NCI-H1436 (cell line): ENCODE results near the gene FBXO15.
A peak's percentile ranks its signal among the peaks of the same experiment; 100 is the strongest.

Source experiments
- DNase-seq: peaks from one replicate; lab custom pipeline; 2025; lab: John Stamatoyannopoulos, UW

FBXO15 gene

DNA sequence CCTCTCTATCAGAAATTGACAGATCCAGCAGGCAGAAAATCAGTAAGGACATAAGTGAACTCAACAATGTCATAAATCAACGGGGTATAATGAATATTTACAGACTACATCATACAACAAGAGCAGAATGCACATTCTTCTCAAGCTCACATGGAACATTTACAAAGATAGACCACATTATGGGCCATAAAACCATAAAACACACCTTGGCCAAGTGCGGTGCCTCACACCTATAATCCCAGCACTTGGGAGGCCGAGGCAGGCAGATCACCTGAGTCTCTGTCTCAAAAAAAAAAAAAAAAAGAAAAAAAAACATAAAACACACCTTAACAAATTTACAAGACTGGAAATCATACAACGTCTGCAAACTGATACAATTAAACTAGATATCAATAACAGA, 36.7 kb downstream of the FBXO15 start:
- DNase-seq = no peak

DNA sequence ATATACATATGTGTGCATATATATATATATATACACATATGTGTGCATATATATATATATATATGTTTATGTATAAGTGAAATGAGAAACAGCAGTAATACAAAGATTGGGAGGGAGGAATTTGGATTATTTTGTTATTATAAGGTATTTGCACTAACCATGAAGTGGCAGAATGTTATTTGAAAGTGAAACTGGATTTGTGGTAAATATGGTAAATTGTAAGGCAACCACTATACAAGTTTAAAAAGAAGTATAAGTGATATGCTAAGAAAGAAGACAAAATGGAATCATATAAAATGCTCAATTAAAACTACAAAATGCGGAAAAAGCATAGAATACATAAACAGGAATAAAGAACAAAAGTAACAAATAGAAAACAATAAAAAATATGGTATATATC, 37.5 kb downstream of the FBXO15 start:
- no peak for DNase-seq

DNA sequence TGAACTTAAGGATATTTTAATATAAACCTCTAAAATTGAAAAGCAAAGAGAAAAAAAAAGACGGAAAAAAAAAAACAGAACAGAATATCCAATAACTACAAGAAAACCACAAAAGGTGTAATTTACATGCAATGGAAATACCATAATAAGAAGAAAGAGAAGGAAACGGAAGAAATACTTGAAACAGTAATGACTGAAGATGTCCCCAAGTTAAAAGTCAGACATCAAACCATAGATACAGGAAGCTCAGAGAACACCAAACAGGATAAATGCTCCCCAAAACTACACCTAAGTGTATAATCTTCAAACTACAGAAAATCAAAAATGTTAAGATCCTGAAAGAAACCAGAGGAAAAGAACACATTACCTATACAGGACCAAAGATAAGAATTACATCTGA, 39.2 kb downstream of the FBXO15 start:
- no peak for DNase-seq

DNA sequence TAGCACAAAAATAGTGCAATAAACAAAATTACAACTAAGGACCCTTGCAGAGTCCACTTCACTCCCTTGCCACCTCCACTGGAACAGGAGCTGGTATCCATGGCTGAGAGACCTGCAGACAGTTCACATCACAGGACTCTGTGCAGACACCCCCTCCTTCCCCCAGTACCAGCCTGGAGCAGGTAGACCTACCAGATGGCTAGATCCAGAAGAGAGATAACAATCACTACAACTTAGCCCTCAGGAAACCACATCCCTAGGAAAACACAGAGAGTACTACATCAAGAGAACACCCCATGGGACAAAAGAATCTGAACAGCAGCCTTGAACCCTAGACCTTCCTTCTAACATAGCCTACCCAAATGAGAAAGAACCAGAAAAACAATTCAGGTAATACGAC, 49.8 kb downstream of the FBXO15 start:
- DNase-seq = no peak

DNA sequence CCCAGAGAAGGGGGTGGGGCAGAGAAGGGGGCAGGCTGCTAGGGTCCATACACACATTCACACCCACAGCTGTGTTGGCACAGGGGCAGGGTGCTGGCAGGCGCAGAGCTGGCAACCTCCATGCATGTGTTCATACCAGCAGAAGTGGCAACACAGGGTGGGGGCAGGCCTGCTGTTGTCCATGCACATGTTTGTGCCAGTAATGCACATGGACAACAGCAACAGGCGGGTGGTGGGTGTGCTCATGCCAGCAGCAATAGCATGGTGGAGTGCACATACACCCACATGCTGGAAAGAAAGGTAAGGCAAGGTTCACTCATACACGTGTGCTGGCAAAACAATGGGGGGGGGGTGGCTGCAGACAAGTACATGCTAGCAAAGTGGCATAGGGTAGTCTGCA, 54.7 kb downstream of the FBXO15 start:
- no peak for DNase-seq

DNA sequence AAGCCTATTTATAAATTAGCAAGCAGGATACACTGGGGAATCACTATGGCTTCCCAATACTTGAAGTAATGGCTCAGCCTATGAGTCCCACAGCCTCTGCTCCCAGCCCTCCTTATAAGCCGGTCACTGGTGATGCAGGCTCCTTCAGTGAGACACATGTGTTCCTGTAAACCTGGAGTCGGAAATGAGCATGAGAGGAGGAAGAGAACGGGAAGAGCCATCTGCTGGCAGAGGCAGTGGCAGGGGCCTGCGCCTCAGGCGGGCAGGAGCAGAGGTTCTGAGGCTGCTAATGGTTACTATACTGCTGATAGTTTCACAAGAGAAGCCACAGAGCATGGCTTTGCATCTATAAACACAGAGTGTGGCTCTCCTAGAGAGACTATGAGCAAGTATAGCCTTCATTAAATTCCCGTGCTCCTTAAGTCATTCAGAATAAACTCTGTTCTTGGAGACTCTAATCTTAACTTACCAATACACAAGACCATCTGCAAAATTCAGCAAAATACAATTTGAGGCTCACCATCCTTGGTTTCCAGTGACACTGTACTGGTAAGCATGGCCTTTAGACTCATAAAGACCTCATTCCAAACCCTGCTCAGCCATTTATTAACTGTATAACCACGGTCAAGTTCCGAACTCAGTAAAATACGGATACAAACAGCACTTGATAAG, 63.3 kb downstream of the FBXO15 start:
- no peak for DNase-seq

DNA sequence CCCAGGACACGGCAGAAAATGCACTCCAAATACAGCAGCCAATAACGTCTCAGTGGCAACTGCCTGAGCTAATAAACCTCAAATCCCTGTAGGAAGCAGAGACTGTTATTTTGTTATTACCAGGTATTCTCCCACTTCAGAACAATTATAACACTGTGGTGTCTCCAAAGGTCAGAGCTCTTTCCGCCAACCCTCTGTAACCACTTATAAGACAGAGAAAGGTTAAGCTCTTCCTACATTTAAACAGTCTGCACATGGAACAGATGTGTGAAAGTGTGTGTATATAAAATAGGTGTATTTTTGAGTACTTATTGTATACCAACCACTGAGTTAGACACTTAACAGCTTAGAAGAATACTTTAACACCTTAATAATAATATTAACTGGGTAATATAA, 64.1 kb downstream of the FBXO15 start:
- no peak for DNase-seq

DNA sequence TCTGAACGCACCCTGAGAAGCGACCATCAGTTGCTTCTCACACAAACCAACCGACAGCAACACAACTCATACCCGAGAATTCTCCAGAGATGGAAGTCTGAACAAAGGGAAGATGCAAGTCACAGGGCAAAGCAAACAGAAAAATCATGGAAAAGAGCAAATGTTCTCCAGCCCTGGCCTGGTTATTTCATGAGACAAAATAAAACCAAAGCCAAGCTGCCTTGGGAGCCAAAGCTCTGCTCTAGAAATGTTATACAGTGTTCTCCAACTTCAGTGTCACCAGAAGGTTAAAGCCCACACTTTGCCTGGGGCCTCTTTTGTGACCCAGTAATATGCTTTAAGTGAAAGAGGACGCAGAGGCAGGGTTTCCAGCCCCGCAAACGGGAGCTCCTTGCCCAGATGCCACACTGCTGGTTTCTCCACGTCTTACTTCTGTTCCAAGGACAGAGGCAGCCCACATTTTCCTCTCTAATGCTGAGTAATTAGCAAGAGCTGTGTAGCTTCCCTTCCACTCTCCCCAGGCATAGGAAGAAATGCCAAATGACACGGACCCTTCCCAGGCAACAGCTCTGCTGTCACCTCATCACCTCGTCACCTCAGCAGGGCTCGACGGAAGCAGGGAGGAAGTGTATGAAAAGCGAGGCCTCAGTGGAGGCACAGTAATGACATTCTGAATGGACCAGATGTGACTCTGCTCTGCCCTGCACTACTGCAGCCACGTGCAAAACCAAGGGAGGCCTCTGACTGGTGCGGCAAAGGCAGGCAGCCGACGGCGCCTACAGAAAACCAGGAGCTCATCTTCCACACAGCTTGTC, 64.7 kb downstream of the FBXO15 start:
- no peak for DNase-seq

DNA sequence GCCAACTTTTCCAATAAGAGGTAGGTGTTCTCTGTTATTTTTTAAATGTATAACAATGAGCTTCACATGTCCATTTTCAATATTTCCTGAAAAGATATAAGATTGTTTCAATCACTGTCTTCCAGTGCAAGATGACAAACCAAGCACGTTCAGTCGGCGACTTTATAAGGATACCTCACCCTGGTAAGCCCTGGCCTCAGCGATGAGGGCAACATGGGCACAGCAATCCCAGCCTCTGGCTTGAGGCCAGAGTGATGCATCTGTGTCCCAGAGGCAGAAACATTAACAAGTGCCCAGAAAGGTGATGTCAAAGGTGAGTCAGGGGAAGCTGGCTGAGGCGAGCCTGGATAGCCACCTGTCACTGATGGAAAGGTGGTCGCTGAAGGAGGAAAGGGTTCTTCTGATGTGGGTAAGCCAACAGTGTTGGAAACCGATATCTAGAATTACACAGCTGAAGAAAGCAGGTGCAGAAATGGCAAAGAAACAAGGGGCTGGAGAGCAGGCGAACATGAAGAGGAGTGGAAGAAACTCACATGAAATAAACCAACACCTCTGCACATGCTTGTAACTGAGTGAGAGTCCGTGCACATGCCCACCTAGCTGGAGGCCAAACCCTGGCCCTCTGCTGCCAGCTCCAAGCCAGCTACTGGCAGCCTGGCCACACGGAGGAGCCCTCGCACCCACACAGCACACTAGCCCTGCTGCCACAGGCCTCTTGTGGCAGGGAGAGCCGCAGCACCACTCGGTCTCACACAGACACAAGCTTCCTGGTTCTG, 65.5 kb downstream of the FBXO15 start:
- peak; percentile 66 for DNase-seq

DNA sequence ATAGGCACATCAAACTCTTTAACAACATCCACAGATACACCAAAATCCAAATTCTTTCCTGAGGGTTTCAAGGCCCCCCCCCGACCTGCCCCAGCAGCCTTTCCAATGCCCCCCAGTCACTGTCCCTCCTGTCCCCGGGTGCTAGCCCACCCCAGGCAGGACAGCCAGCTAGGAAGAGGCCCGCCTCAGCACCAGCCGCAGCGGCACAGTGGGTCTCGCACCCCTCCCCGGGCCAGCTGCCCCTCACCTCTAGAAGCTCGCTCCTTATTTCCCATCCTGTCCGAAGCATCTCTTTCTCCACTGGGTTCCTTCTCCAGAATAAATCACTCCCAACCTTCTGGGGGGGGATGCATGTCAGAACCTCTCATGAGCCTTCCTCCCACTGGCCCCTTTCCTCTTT, 69.4 kb downstream of the FBXO15 start:
- DNase-seq = no peak

DNA sequence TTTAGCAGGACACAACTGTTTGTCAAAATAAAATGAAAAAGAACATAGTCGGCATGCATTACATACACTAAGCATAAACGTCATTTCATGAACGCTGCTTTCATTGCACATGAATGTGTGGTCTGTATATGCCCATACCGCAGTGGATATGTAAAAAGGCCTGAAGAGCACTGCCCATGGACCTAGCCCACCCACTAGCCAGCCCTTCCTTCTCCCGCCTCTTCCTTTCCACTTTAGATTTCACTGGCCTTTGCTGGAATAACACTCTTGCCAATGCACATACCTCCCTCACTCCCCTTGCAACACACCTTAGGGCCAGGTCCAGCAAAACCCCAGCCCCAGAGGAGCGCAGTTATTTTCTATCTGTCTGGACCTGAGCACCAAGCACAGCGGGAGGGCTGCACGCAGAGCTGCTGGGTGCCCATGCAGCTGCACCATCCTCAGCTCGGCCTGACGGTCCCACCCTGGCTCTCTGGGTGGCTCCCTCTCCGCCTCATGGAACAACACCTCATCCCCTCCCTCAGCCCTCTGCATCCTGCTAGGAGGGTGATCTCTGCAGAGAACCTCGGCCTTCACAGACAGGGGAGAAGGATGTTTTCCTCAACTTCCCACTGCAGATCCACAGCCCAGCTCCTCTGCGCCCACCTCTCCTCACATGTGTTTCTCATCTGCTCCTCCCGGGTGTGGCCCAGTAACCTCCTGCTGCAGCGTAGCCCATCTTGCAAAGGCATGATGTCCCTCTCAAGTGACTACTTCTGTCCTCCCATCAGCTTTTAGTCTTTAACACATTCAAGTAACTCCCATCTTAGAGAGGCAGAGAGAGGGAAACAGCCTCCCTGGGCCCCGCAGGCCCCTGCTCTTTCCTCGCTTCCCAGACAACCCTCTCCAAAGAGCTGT, 72.7 kb downstream of the FBXO15 start:
- no peak for DNase-seq

DNA sequence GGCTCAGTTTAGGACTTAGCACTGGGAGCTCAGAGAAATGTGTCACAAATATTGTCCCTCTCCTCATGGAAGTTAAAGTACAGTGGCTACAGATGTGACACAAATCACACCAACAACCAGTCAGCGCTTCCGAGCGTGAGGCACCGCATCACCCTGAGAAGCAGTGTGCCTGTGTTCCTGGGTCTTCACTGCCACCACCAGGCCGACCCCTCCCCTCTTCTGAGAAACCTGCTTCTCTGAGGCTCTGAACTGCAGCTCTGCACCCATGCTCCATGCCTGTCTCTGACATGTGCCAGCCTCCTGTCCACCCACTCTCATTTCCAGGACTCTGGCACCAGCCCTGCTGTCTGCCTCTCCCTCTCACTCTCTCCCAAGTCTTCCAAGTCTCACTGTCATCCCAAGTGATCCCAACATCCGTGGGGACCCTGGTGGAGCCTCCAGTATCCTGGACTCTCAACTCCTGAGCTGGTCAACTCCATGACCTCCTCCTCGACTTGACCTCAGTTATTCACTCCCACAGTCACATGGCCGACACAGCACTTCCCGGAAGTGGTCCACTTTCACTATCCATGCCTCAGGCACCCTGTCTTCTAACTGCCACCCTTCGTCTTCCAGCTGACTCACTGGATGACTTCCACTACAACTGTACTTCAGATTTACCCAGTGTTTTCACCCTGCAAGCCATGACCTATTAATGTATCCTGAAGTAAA, 73.5 kb downstream of the FBXO15 start:
- DNase-seq = no peak

DNA sequence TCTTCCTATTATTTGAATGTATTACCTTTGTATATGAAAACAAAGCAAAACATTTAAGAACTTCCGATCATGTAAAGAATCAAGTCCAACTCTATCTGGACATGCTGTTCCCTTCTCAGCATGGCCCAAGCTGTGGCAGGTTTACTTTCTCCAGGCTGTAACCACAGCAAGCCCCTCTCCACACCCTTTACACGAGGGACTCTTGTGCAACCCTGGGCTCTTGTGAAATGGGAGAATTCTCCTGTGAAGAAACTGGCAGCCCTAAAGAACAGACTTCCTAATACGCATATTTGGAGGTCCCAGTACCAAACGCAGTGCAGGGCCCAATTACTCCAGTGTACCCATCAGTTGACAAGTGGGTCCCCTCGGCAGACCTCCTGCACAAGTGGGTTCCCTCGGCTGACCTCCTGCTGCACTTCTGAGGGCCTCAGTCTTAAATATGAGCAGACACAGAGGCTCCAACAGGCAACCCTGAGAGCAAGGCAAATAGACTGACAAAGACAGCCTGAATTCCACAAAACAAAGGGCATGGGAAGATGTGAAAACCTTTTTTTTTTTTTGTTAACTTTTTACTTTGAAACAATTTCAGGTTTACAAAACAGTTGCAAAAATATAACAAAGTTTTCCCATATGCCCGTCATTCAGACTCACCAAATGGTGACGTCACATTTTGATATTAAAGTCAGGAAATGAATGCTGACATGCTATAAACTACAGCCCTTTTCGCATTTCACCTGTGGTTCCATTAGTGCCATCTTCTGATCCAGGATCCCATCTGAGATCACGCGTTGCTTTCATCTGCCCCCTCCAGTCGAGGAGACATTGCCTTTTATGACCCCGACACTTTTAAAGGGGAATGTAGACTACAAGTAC, 78.2 kb downstream of the FBXO15 start:
- no peak for DNase-seq

DNA sequence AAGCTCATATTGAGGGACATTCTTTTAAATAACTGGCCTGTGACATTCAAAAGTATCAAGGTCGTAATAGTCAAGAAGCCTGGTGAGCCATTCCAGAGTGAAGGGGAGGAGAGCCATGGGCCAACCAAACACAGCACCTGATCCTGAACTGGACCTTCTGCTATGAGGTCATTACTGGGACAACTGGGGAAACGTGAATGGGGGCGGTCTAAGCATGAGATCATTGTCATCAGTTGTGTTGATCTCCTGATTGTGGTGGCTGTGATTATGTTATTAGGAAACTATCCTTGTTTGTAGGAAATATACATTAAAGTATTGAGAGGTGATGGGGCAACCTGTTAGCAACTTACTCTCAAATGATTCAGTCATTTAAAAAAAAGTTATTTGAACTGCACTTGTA, 79.3 kb downstream of the FBXO15 start:
- DNase-seq = no peak

DNA sequence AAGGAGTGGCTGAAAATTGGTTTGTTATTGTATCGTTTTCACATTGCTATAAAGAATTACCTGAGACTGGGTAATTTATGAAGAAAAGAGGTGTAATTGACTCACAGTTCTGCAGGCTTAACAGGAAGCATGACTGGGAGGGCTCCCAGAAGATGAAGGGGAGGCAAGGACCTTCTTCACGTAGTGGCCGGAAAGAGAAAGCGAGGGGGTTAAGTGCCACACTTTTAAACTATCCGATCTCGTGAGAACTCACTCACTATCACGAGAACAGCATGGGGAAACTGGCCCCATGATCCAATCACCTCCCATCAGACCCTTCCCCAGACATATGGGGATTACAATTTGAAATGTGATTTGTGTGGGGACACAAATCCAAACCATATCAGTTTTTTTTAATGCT, 81.6 kb downstream of the FBXO15 start:
- DNase-seq = no peak

DNA sequence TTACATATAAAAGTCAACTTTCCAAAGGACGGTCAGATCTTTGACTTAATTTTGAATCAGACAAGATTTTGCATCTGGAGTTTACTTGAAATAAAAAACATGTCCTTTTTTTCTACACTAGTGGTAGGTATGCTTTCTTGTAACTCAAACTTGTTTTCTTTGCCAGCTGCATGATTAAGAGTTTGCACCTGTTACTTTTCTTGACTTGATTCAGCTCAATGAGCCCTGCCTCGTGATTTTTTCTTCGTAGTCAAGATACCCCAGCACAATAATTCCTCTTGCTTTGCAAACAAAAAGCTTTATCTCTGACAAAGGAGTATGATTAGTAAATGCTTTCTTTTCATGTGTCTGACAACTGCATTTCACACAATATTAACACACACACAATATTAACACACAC, 82.3 kb downstream of the FBXO15 start:
- DNase-seq = no peak

DNA sequence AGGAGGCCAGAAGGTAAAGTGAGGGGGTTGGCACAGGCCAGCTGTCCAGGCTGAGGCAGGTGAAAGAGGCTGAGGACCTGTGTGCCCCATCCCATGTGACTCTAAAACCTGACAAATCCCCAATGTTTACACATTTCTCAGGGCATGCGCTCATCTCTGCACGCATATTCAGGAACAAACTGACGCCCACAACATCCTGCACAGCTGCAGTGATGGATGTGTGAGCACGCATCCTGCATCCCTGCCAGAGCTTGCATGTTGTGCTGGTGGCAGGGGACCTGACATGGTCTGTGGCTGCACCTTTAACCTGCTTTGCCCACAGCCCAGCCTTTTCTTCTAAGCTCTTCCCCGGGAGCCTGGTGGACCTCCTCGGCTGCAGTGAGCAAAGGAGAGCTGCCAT, 83.1 kb downstream of the FBXO15 start:
- no peak for DNase-seq

DNA sequence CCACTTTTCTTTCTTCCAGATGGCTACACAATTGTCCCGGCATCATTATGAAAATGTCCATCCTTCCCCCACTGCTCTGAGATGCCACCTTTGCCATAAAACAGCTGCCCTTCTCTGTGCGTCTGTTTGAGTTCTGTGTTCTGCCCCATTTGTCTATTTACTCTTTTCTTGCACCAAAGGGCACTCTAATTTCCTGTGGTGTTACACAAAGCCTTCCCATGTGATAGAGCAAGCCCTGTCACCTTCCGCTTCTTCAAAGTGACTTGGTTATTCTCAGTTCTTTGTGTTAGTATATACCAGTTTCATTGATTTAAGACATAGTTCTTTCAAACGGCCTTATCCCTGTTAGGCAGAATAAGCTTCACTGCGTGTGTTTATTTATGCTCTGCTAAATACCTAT, 84.1 kb downstream of the FBXO15 start:
- DNase-seq = no peak

DNA sequence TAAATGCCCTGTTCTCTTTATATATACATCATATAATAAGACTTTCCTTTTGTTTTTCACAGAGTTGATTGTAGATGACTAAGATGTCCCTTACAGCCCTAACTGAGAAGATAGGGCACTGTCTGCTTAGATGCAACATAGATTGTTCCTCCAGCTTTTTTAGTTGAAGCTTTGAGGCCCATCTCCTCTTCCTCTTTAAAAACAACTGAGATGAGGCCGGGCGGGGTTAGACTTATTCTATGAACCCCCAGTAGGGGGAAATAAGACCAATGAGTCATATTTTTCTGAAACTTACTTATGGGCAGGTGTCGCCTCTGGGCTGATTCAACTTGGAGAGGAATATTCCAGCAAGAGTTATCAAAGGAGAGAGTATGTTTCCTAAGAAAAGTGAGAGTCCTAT, 84.6 kb downstream of the FBXO15 start:
- DNase-seq = no peak

DNA sequence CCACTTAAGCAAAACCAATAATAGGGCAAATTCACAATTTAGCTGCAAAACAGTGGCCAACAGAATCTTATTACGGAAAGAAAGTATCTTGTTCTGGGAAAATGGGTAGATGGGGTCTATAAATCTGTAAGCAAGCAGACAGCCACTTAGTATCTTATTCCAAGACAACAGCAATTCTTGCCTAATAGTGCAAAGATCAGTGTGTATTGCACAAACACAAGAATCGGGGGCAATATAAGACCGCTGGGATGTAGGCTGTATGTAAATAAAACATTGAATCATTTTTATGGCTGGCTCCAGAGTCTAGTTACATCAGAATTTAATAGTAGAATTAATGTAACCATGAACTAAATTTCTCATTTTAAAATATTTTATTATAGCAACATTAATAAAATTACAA, 85.6 kb downstream of the FBXO15 start:
- no peak for DNase-seq
